H1 (cell line): Measurements from ENCODE around the gene HM13. TPM values are rescaled to one million over a fixed set of nuclear protein-coding genes. Genes with fewer than 3 reads are reported as not detected.

Experiments
- CTCF ChIA-PET: fragments of 300-600 bp; sonication (Branson Sonifier 250); formaldehyde crosslinking; loops from one replicate; lab custom pipeline; 2021; ENCODE audit not compliant: partially characterized antibody; lab: Charles Lee
- POLR2A ChIA-PET: fragments of 300-600 bp; sonication (Branson Sonifier 250); formaldehyde crosslinking; loops from one replicate; lab custom pipeline; 2021; ENCODE audit warnings: inconsistent platforms; ENCODE audit not compliant: partially characterized antibody; lab: Charles Lee
- DNase-seq, 2 experiments: peaks; one replicate each; pipeline versions ENCODE4 v3.0.0 to v3.0.0-alpha.2; 2010 to 2022; ENCODE audit warnings: low spot score in 2 of 2, low read depth in 1 of 2, mixed read lengths in 1 of 2
- FAIRE-seq: peaks from 2 replicates; lab custom pipeline; 2011; peaks lifted over from hg19 to GRCh38; lab: Jason Lieb, UNC
- H2AFZ ChIP-seq: 2 replicates; pipeline ENCODE4 v1.8.1; 2012; ENCODE audit warnings: low read length, inconsistent platforms
- H2AK5ac ChIP-seq: 2 replicates; pipeline ENCODE4 v1.6.1; 2013; ENCODE audit warnings: low read depth, low read length
- H2BK120ac ChIP-seq: replicated peaks from 2 replicates; pipeline ENCODE3; 2013; ENCODE audit warnings: low read depth, low read length, inconsistent platforms
- H2BK12ac ChIP-seq: 2 replicates; pipeline ENCODE4 v1.6.1; 2013; ENCODE audit warnings: low read depth, low read length
- H2BK15ac ChIP-seq: 2 replicates; pipeline ENCODE4 v1.6.1; 2013; ENCODE audit warnings: low read length
- H2BK20ac ChIP-seq: 2 replicates; pipeline ENCODE4 v1.6.1; 2013; ENCODE audit warnings: low read length
- H2BK5ac ChIP-seq: 2 replicates; pipeline ENCODE4 v1.6.1; 2013; ENCODE audit warnings: low read depth, low read length
- H3K14ac ChIP-seq: 2 replicates; pipeline ENCODE4 v1.6.1; 2013; ENCODE audit warnings: inconsistent platforms; ENCODE audit not compliant: insufficient read length
- H3K18ac ChIP-seq: 2 replicates; pipeline ENCODE4 v1.6.1; 2013; ENCODE audit warnings: low read length; ENCODE audit errors: extremely low read depth
- H3K23ac ChIP-seq: 2 replicates; pipeline ENCODE4 v1.6.1; 2013; ENCODE audit warnings: inconsistent platforms; ENCODE audit not compliant: insufficient read length
- H3K23me2 ChIP-seq: 2 replicates; pipeline ENCODE4 v1.6.1; 2013; ENCODE audit warnings: low read depth, low read length
- H3K27ac ChIP-seq: 2 replicates; pipeline ENCODE4 v1.6.1; 2011; ENCODE audit warnings: low read depth, low read length, inconsistent platforms
- H3K27me3 ChIP-seq, 4 experiments: replicated peaks in 1 of 4; 1 replicate in 1 of 4; 2 replicates in 3 of 4; pipeline versions ENCODE4 v1.6.1 to v1.8.1; 2011 to 2013; ENCODE audit warnings: low read length in 3 of 4, mild to moderate bottlenecking in 3 of 4, inconsistent platforms in 2 of 4, mixed read lengths in 2 of 4, moderate library complexity in 1 of 4; ENCODE audit not compliant: control insufficient read depth in 3 of 4, insufficient read depth in 3 of 4; ENCODE audit errors: extremely low read depth in 1 of 4
- H3K36me3 ChIP-seq, 4 experiments: 2 replicates each; pipeline versions ENCODE4 v1.6.1 to v1.8.1; 2011 to 2013; ENCODE audit warnings: mild to moderate bottlenecking in 4 of 4, low read length in 3 of 4, moderate library complexity in 2 of 4, control low read depth in 1 of 4, inconsistent platforms in 1 of 4; ENCODE audit not compliant: insufficient read depth in 4 of 4, control insufficient read depth in 2 of 4
- H3K4ac ChIP-seq: replicated peaks from 2 replicates; pipeline ENCODE3; 2013; ENCODE audit warnings: low read length, low read depth, mixed read lengths, inconsistent platforms; ENCODE audit not compliant: insufficient read length
- H3K4me1 ChIP-seq, 4 experiments: replicated peaks in 1 of 4; 1 replicate in 1 of 4; 2 replicates in 3 of 4; pipeline versions ENCODE4 v1.6.1 to v1.8.1; 2011 to 2013; ENCODE audit warnings: low read length in 3 of 4, inconsistent platforms in 2 of 4, mixed read lengths in 1 of 4; ENCODE audit not compliant: insufficient read depth in 4 of 4, control insufficient read depth in 3 of 4
- H3K4me2 ChIP-seq, 2 experiments: 2 replicates each; pipeline versions ENCODE4 v1.6.1 to v1.8.1; 2011 to 2013; ENCODE audit warnings: low read depth in 2 of 2, low read length in 2 of 2, control low read depth in 1 of 2, inconsistent platforms in 1 of 2, mild to moderate bottlenecking in 1 of 2; ENCODE audit not compliant: insufficient read depth in 1 of 2
- H3K4me3 ChIP-seq, 4 experiments: fragments of 200-600, 300-600 bp in 1 of 4; sonication (generic), shearing (Covaris generic), sonication (Bioruptor Twin) in 1 of 4; 2 replicates each; pipeline versions ENCODE4 v1.5.1 to v1.8.1; 2011 to 2016; ENCODE audit warnings: low read length in 4 of 4, low read depth in 3 of 4, control low read depth in 2 of 4, inconsistent platforms in 2 of 4, mild to moderate bottlenecking in 2 of 4, mixed read lengths in 1 of 4, moderate library complexity in 1 of 4; ENCODE audit not compliant: insufficient read depth in 2 of 4; ENCODE audit errors: extremely low read depth in 1 of 4
- H3K56ac ChIP-seq: replicated peaks from 2 replicates; pipeline ENCODE3; 2013; ENCODE audit warnings: low read depth, mild to moderate bottlenecking, mixed read lengths, low read length, inconsistent platforms; ENCODE audit not compliant: insufficient read length
- H3K79me1 ChIP-seq: 2 replicates; pipeline ENCODE4 v1.6.1; 2013; ENCODE audit warnings: low read depth, low read length, control low read depth
- H3K79me2 ChIP-seq, 2 experiments: 2 replicates each; pipeline versions ENCODE4 v1.6.1 to v1.8.1; 2012 to 2013; ENCODE audit warnings: low read length in 2 of 2, mild to moderate bottlenecking in 2 of 2, inconsistent platforms in 1 of 2; ENCODE audit not compliant: insufficient read depth in 2 of 2, control insufficient read depth in 1 of 2
- H3K9ac ChIP-seq, 4 experiments: replicated peaks in 1 of 4; 1 replicate in 1 of 4; 2 replicates in 3 of 4; pipeline versions ENCODE4 v1.6.1 to v1.8.1; 2011 to 2013; ENCODE audit warnings: low read depth in 3 of 4, low read length in 3 of 4, control low read depth in 2 of 4, mild to moderate bottlenecking in 2 of 4, moderate library complexity in 2 of 4, inconsistent platforms in 1 of 4; ENCODE audit errors: extremely low read depth in 1 of 4
- H3K9me3 ChIP-seq, 2 experiments: 2 replicates each; pipeline versions ENCODE4 v1.6.1 to v1.8.1; 2012 to 2013; ENCODE audit warnings: mild to moderate bottlenecking in 2 of 2, moderate library complexity in 2 of 2, control low read depth in 1 of 2, inconsistent platforms in 1 of 2, low read depth in 1 of 2, low read length in 1 of 2, mixed read lengths in 1 of 2; ENCODE audit not compliant: insufficient read depth in 2 of 2
- H4K20me1 ChIP-seq, 2 experiments: replicated peaks in 1 of 2; 2 replicates each; pipeline versions ENCODE3 to v1.8.1; 2011 to 2013; ENCODE audit warnings: inconsistent platforms in 2 of 2, low read length in 2 of 2, mild to moderate bottlenecking in 1 of 2; ENCODE audit not compliant: insufficient read depth in 2 of 2, control insufficient read depth in 1 of 2
- H4K5ac ChIP-seq: 2 replicates; pipeline ENCODE4 v1.6.1; 2013; ENCODE audit warnings: low read length, low read depth, mixed read lengths, inconsistent platforms; ENCODE audit not compliant: insufficient read length
- H4K8ac ChIP-seq: 2 replicates; pipeline ENCODE4 v1.8.0; 2013; ENCODE audit warnings: mild to moderate bottlenecking, moderate library complexity, low read length, inconsistent platforms; ENCODE audit not compliant: insufficient read depth; ENCODE audit errors: extremely low read depth
- H4K91ac ChIP-seq: replicated peaks from 2 replicates; pipeline ENCODE3; 2013; ENCODE audit warnings: low read length, mixed read lengths, inconsistent platforms; ENCODE audit not compliant: insufficient read length
- ATF2 ChIP-seq: IDR thresholded peaks from 2 replicates; pipeline ENCODE4 v1.6.1; 2012; ENCODE audit warnings: low read length, inconsistent platforms
- EP300 ChIP-seq, 2 experiments: IDR thresholded peaks; 1 replicate in 1 of 2; 2 replicates in 1 of 2; pipeline ENCODE4 v1.6.1; 2011 to 2012; ENCODE audit warnings: low read depth in 2 of 2, low read length in 2 of 2, mild to moderate bottlenecking in 2 of 2, borderline replicate concordance in 1 of 2, inconsistent platforms in 1 of 2, moderate library complexity in 1 of 2
- POLR2A ChIP-seq, 2 experiments: IDR thresholded peaks; 1 replicate in 1 of 2; 2 replicates in 1 of 2; pipeline ENCODE4 v1.6.1; 2011; ENCODE audit warnings: low read depth in 2 of 2, low read length in 2 of 2, mild to moderate bottlenecking in 2 of 2; ENCODE audit errors: control extremely low read depth in 1 of 2
- POLR2AphosphoS5 ChIP-seq: IDR thresholded peaks from 2 replicates; pipeline ENCODE4 v1.6.1; 2011; ENCODE audit warnings: low read depth, low read length
- RBBP5 ChIP-seq: IDR thresholded peaks from 2 replicates; pipeline ENCODE4 v1.7.1; 2012; ENCODE audit warnings: low read depth, mild to moderate bottlenecking, inconsistent platforms, low read length, moderate library complexity, borderline replicate concordance
- RFX5 ChIP-seq: IDR thresholded peaks from 2 replicates; pipeline ENCODE4 v1.6.1; 2011; ENCODE audit warnings: low read depth, low read length, improper control_type of control experiment, borderline replicate concordance
- RNF2 ChIP-seq: fragments of 200-900, 300-1000 bp; sonication (generic); IDR thresholded peaks from 2 replicates; pipeline ENCODE4 v1.7.1; 2016; ENCODE audit warnings: borderline replicate concordance, low read depth, mild to moderate bottlenecking, antibody characterized with exemption, low read length; ENCODE audit not compliant: poor library complexity, severe bottlenecking; ENCODE audit errors: missing control alignments
- SAP30 ChIP-seq: fragments of 300-600 bp; sonication (generic); IDR thresholded peaks from 2 replicates; pipeline ENCODE4 v1.7.1; 2012; ENCODE audit warnings: low read length, moderate library complexity, mild to moderate bottlenecking, inconsistent platforms; ENCODE audit not compliant: insufficient read depth, insufficient replicate concordance
- SIX5 ChIP-seq: IDR thresholded peaks from 2 replicates; pipeline ENCODE4 v1.6.1; 2011; ENCODE audit warnings: mild to moderate bottlenecking, low read depth, low read length
- SP1 ChIP-seq: IDR thresholded peaks from 2 replicates; pipeline ENCODE4 v1.6.1; 2011; ENCODE audit warnings: low read depth, low read length
- SP2 ChIP-seq: IDR thresholded peaks from 2 replicates; pipeline ENCODE4 v1.6.1; 2012; ENCODE audit warnings: mild to moderate bottlenecking, low read length, inconsistent platforms
- SUZ12 ChIP-seq: fragments of 200-600 bp; sonication (generic); IDR thresholded peaks from 2 replicates; pipeline ENCODE4 v1.6.1; 2012; ENCODE audit warnings: mild to moderate bottlenecking, inconsistent platforms, low read length, moderate library complexity, mixed read lengths
- WGBS, 2 experiments: shearing (Covaris generic) in 1 of 2; methylation state at CpG; one replicate each; pipeline versions ENCODE4 v1.1.6 to v1.1.7; 2013 to 2015; ENCODE audit warnings: low lambda C conversion rate in 2 of 2, mixed read lengths in 2 of 2, inconsistent platforms in 1 of 2, low coverage in 1 of 2, missing lambda C conversion rate in 1 of 2; ENCODE audit not compliant: insufficient replicate concordance in 2 of 2, insufficient coverage in 1 of 2, insufficient read length in 1 of 2; ENCODE audit errors: extremely low coverage in 1 of 2, missing lambda C conversion rate in 1 of 2; 5-methylcytosine and 5-hydroxymethylcytosine counted together
- polyA plus RNA-seq, 7 experiments: library from polyadenylated mRNA; depleted of rRNA in 3 of 7; stranded (reverse) in 5 of 7; unstranded in 2 of 7; fragments of >200 nt in 5 of 7; fragments of 200-250 nt in 2 of 7; gene quantifications; 1 replicate in 5 of 7; 2 replicates in 1 of 7; 4 replicates in 1 of 7; pipeline versions ENCODE4 v1.2.1 to v1.2.3, GENCODE V29; 2011 to 2013; ENCODE audit warnings: missing spikeins in 2 of 7, mixed read lengths in 2 of 7
- total RNA-seq: library from RNA; stranded (reverse); fragmentation: NEBNext Ultra II Directional; extraction: Animal tissue kit (Norgen Biotek cat#: 25700); gene quantifications from 2 replicates; pipeline ENCODE4 v1.2.1, GENCODE V29; 2021

The HM13 gene
- total and polyA plus RNA-seq, 2 of the 8 experiments (the other 6 are each of a cell fraction or from before 2014, with no cell fraction given), result 118 to 183 TPM

DNA sequence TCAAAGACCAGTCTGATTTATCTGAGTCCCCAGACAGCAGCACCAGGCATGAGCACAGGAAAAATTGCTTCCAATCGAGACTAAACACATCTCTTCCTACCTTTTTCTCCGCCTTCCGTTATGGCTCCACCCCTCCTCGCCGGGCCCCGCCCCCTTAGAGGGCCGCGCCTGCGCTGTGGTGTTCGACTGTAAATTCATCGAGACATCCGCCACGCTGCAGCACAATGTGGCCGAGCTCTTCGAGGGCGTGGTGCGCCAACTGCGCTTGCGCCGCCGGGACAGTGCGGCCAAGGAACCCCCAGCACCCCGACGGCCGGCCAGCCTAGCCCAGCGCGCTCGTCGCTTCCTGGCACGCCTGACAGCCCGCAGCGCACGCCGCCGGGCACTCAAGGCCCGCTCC, 30.2 kb upstream of the HM13 start:
- Histone ChIP-seq H3K4me1 (no peaks in the 10 kb centered on the region), H3K9me3 (peaks cover 73 to 76% of the 10 kb centered on the region in 2 experiments), H3K9ac (no peak overlapping the region), H2BK5ac (no peak overlapping the region), H3K23ac (no peak overlapping the region), H3K36me3 (peaks cover 0 to 2% (median 0%) of the 10 kb centered on the region in 4 experiments; a peak in 2 of 8 replicates), H3K27me3 (no peaks in the 10 kb centered on the region), H4K5ac (no peak overlapping the region), H3K18ac (no peak overlapping the region), H4K91ac (no peak overlapping the region), H3K4me2 (no peak overlapping the region), H3K79me2 (no peaks in the 10 kb centered on the region), H2BK20ac (no peak overlapping the region), H3K23me2 (no peaks in the 10 kb centered on the region), H3K4ac (no peak overlapping the region), H4K8ac (no peak overlapping the region), H4K20me1 (no peaks in the 10 kb centered on the region), H2AFZ (no peak overlapping the region), H2BK15ac (no peak overlapping the region), H3K14ac (no peak overlapping the region), H3K79me1 (no peaks in the 10 kb centered on the region), H2AK5ac (no peak overlapping the region), H3K27ac (no peak overlapping the region), H2BK120ac (no peak overlapping the region), H3K4me3 (no peak overlapping the region), H3K56ac (no peak overlapping the region), H2BK12ac (no peak overlapping the region)
- ChIA-PET POLR2A (no interaction called here), CTCF (no interaction called here)
- TF ChIP-seq SUZ12 (no peak), RNF2 (no peak), POLR2A (IDR thresholded peaks at IDR 0.05; ENCODE audit: control extremely low read depth in 1 of 2, low read depth in 2 of 2, low read length in 2 of 2) (no peak), SAP30 (no peak), RBBP5 (no peak), POLR2AphosphoS5 (no peak), SP1 (no peak), ATF2 (no peak), SIX5 (no peak), RFX5 (no peak), EP300 (IDR thresholded peaks at IDR 0.05; ENCODE audit: borderline replicate concordance in 1 of 2, low read depth in 2 of 2, low read length in 2 of 2) (no peak), SP2 (no peak)
- WGBS, 2 experiments, result 90% methylated on average over 36 of the region's 36 CpGs; no CpG with 5 or more reads in 1 of the 2 experiments
- DNase-seq (no peak), FAIRE-seq (no peak)
